Measurements from ENCODE around the gene PFKP. TPM values are rescaled to one million over a fixed set of nuclear protein-coding genes. Genes with fewer than 3 reads are reported as not detected.

The PFKP gene
- total RNA-seq, 3 donors from 2014 or later: 76.1 to 117 (median 100) TPM

GRCh38 chr10:3081383-3081981 is 14.1 kb downstream of the PFKP start:
- DNase-seq: no peak
- intact Hi-C loops (cut with DNase I, micrococcal nuclease): no loop called here
- ATAC-seq: peak; percentile 57

GRCh38 chr10:3082290-3082689 is 14.9 kb downstream of the PFKP start:
- intact Hi-C loops (cut with DNase I, micrococcal nuclease): no loop called here
- no peak for DNase-seq
- Histone ChIP-seq H3K4me3 (no peak overlapping the region), H3K36me3 (ENCODE audit: low read depth) (no peaks in the 10 kb centered on the region), H3K9me3 (no peaks in the 10 kb centered on the region), H3K4me1 (ENCODE audit: low read depth) (peaks cover 7% of the 10 kb centered on the region)
- TF ChIP-seq CTCF (IDR thresholded peaks at IDR 0.05): no peak
- ATAC-seq: no peak

More at GRCh38 chr10:3081383-3081981, 14.1 kb downstream of the PFKP start:
- Histone ChIP-seq H3K36me3 (ENCODE audit: low read depth) (no peaks in the 10 kb centered on the region), H3K4me1 (ENCODE audit: low read depth) (peaks cover 7% of the 10 kb centered on the region), H3K9me3 (no peaks in the 10 kb centered on the region), H3K4me3 (no peak overlapping the region)
- no peak for TF ChIP-seq CTCF (IDR thresholded peaks at IDR 0.05)

- intact Hi-C loops (cut with DNase I, micrococcal nuclease): no loop called here
- no peak for TF ChIP-seq CTCF (IDR thresholded peaks at IDR 0.05)
- Histone ChIP-seq H3K36me3 (ENCODE audit: low read depth) (no peaks in the 10 kb centered on the region), H3K4me3 (no peak overlapping the region), H3K4me1 (ENCODE audit: low read depth) (peaks cover 7% of the 10 kb centered on the region), H3K9me3 (no peaks in the 10 kb centered on the region)
- ATAC-seq (no peak), DNase-seq (no peak)
These were observed 18.6 kb downstream of the PFKP start for GRCh38 chr10:3085785-3086567.

GRCh38 chr10:3090388-3090787 is 23.0 kb downstream of the PFKP start:
- intact Hi-C loops (cut with DNase I, micrococcal nuclease): no loop called here
- Histone ChIP-seq H3K9me3 (no peaks in the 10 kb centered on the region), H3K36me3 (ENCODE audit: low read depth) (no peaks in the 10 kb centered on the region), H3K4me3 (no peak overlapping the region), H3K4me1 (ENCODE audit: low read depth) (peaks cover 13% of the 10 kb centered on the region)
- DNase-seq (no peak), ATAC-seq (no peak)
- no peak for TF ChIP-seq CTCF (IDR thresholded peaks at IDR 0.05)

GRCh38 chr10:3090914-3091787 is 23.8 kb downstream of the PFKP start:
- Histone ChIP-seq H3K9me3 (no peaks in the 10 kb centered on the region), H3K4me1 (ENCODE audit: low read depth) (peaks cover 16% of the 10 kb centered on the region), H3K36me3 (ENCODE audit: low read depth) (no peaks in the 10 kb centered on the region), H3K4me3 (no peak overlapping the region)
- intact Hi-C loops (cut with DNase I, micrococcal nuclease): no loop called here
- no peak for TF ChIP-seq CTCF (IDR thresholded peaks at IDR 0.05)
- peak; percentile 54 for ATAC-seq
- peak in 2 of 3 donors; percentile 59 to 65 for DNase-seq
